Measurements from ENCODE around the gene SETD6. TPM values are rescaled to one million over a fixed set of nuclear protein-coding genes. Genes with fewer than 3 reads are reported as not detected.

Gene SETD6
- total RNA-seq, 4 donors from 2014 or later = 18.2 to 27.5 (median 22.0) TPM

DNA sequence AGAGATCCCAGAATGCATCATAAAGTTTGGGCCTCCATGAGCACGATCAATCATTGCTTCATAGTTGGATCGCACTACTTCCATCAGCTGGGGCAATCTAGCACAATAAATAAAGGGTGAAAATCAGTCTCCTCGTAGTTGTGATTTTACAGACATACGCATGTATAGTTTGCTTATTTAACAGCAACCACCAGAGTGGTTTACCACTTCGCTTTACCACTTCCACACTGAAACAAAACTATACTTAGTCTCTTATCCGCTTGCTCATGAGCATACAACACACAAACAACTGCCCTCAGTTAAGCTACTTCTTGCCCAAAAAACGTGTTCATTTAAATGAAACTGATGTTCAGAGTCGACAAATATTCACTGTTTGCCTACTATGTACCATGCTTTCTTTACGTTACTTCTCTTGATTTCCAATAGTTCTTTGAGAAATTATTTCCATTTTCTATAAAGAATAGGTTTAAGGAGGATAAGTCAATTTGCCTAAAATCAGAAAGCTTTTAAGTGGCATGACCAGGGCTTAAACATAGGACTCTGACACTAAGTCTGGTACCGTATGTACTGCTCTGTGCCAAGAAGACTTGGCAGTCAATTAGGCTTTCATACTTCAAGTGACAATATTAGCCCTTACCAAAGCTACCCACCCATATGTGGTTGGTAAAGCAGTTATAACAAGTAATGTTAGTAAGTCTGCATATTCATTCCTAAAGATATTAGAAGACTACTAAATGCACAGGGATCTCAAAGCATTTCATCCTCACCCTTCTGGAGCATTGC lies 22.0 kb downstream of the SETD6 start:
- no peak for TF ChIP-seq POLR2A (IDR thresholded peaks at IDR 0.05; ENCODE audit: low read depth)
- TF ChIP-seq EP300 (IDR thresholded peaks at IDR 0.05) = no peak
- TF ChIP-seq, protein P1, sequence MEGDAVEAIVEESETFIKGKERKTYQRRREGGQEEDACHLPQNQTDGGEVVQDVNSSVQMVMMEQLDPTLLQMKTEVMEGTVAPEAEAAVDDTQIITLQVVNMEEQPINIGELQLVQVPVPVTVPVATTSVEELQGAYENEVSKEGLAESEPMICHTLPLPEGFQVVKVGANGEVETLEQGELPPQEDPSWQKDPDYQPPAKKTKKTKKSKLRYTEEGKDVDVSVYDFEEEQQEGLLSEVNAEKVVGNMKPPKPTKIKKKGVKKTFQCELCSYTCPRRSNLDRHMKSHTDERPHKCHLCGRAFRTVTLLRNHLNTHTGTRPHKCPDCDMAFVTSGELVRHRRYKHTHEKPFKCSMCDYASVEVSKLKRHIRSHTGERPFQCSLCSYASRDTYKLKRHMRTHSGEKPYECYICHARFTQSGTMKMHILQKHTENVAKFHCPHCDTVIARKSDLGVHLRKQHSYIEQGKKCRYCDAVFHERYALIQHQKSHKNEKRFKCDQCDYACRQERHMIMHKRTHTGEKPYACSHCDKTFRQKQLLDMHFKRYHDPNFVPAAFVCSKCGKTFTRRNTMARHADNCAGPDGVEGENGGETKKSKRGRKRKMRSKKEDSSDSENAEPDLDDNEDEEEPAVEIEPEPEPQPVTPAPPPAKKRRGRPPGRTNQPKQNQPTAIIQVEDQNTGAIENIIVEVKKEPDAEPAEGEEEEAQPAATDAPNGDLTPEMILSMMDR (IDR thresholded peaks at IDR 0.05) = no peak
- TF ChIP-seq POLR2AphosphoS5 (IDR thresholded peaks at IDR 0.05) = no peak
- DNase-seq (ENCODE audit: extremely low spot score) = no peak
- Histone ChIP-seq H3K9me3 (no peaks in the 10 kb centered on the region), H3K36me3 (peaks cover 88 to 100% (median 98%) of the 10 kb centered on the region in 4 donors), H3K27me3 (no peaks in the 10 kb centered on the region), H3K4me1 (no peaks in the 10 kb centered on the region), H3K4me3 (no peak overlapping the region), H3K27ac (replicated peaks in 1 of 4) (no peak overlapping the region)
- 84% methylated on average over 10 of the region's 10 CpGs for WGBS
- intact Hi-C loops (cut with DNase I) = no loop called here

DNA sequence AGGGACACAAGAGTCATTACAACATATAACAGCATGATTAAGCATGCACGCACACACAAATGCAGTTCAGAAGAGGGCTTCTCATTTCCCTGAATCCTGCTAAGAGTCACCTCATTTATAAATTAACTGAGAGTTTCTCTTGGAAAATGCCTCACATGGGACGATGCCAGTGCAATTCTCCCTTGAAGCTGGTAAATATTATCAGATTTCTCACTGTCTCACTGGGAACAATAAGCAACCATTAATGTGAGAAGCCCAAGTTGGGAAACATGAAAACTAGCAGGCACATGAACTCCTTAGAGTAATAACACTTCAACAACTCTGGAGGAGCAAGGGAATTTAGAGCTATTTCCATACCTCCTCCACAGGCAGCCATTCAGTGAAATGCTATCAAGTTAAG lies 26.4 kb downstream of the SETD6 start:
- peaks cover 83 to 100% (median 99%) of the 10 kb centered on the region in 4 donors for H3K36me3 ChIP-seq
- H3K4me1 ChIP-seq = no peaks in the 10 kb centered on the region
- H3K27me3 ChIP-seq = no peaks in the 10 kb centered on the region
- no peak overlapping the region for H3K4me3 ChIP-seq
- H3K9me3 ChIP-seq = no peaks in the 10 kb centered on the region
- no peak overlapping the region for H3K27ac ChIP-seq (replicated peaks in 1 of 4)
- no peak for DNase-seq (ENCODE audit: extremely low spot score)
- TF ChIP-seq, protein P1 (IDR thresholded peaks at IDR 0.05) = no peak
- TF ChIP-seq POLR2AphosphoS5 (IDR thresholded peaks at IDR 0.05) (no peak), POLR2A (IDR thresholded peaks at IDR 0.05; ENCODE audit: low read depth) (no peak), EP300 (IDR thresholded peaks at IDR 0.05) (no peak)
- 93% methylated on average over 2 of the region's 2 CpGs for WGBS
- intact Hi-C loops (cut with DNase I) = no loop called here

DNA sequence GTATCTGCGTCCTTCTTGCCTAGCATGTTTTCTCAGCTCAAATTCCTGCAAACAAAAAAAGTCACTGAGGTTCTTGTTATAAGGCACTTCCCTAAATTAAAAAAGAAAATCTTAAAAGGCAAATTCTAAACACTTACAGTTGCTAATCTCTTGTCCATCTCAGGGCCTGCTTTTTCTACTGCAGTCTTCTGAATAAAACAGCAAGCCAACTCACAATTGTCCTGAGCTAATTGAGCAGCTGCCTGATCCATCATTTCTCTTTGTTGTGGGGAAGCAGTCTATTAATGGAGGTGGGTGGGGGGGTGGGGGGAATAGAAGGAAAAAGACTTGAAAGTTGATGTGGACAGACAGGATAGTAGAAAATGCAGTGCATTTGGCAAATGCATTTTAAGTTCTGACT lies 27.0 kb downstream of the SETD6 start:
- peaks cover 0 to 1% (median 0%) of the 10 kb centered on the region in 4 donors for H3K4me1 ChIP-seq
- no peaks in the 10 kb centered on the region for H3K27me3 ChIP-seq
- TF ChIP-seq POLR2AphosphoS5 (IDR thresholded peaks at IDR 0.05) (no peak), EP300 (IDR thresholded peaks at IDR 0.05) (no peak), POLR2A (IDR thresholded peaks at IDR 0.05; ENCODE audit: low read depth) (no peak)
- TF ChIP-seq, protein P1 (IDR thresholded peaks at IDR 0.05) = no peak
- H3K36me3 ChIP-seq = peaks cover 77 to 100% (median 96%) of the 10 kb centered on the region in 4 donors
- no peaks in the 10 kb centered on the region for H3K9me3 ChIP-seq
- intact Hi-C loops (cut with DNase I) = no loop called here
- 91% methylated on average over 1 of the region's 1 CpG for WGBS
- DNase-seq (ENCODE audit: extremely low spot score) = no peak
- H3K27ac ChIP-seq (replicated peaks in 1 of 4) = no peak overlapping the region
- no peak overlapping the region for H3K4me3 ChIP-seq

DNA sequence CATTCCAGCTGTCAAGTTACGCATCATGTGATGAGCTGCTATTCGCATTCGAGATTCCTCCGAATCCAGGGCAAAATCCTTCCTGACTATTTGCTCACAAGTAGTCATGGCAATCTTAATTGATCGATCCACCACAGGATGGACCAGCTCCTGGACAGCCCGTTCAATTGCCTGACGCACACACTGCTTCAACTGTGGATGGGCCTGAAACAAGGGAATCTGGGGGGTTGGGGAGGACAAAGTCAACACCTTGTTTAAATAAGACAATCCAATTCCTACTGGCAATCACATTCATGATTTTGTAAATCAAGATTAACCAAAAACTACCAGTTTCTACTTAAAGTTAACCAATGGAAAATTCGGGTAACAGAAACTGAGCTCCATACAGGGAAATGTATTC lies 28.4 kb downstream of the SETD6 start:
- TF ChIP-seq, protein P1 (IDR thresholded peaks at IDR 0.05) = no peak
- TF ChIP-seq POLR2A (IDR thresholded peaks at IDR 0.05; ENCODE audit: low read depth) = no peak
- TF ChIP-seq POLR2AphosphoS5 (IDR thresholded peaks at IDR 0.05) = no peak
- TF ChIP-seq EP300 (IDR thresholded peaks at IDR 0.05) = no peak
- H3K27ac ChIP-seq (replicated peaks in 1 of 4) = no peak overlapping the region
- WGBS = 86% methylated on average over 8 of the region's 8 CpGs
- H3K36me3 ChIP-seq = peaks cover 63 to 98% (median 88%) of the 10 kb centered on the region in 4 donors
- H3K9me3 ChIP-seq = no peaks in the 10 kb centered on the region
- no peak overlapping the region for H3K4me3 ChIP-seq
- no peaks in the 10 kb centered on the region for H3K27me3 ChIP-seq
- no peak for DNase-seq (ENCODE audit: extremely low spot score)
- peaks cover 0 to 15% (median 11%) of the 10 kb centered on the region in 4 donors for H3K4me1 ChIP-seq
- intact Hi-C loops (cut with DNase I) = no loop called here

All from esophagus muscularis mucosa (tissue), 4 donors.